ENCODE measurements around the gene RAD51B.

RAD51B gene

DNA sequence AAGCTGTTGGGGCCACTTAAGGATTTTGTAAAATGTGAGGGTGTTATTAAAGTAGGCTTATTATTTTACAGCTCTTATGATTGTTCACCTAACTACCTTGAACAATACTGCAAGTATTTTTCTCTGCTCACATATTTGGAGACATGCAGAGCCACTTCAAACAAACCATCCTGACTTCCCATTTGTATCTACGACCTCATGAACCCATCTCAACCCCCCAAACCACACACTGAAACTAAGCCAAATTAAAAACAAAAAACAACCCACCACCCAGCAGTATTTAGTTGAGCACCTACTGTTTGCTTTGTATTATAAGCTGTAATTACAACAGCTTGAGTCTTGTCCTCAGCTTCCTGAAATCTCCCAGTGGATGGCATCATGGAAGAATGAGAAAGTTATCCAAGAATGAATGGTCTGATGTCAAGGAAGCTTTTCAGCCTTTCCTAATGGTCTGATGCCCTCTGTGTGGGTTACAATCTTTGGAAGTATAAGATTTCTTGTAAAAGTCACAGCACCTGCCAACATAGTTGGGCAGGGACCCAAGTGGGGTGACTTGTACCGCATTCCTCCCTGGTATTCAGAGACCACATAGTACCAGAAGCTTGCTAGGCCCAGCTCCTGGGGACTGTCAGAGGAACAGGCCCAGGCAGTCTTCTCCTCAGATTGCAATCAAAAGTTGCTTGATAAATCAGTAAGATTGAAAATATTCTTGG, 556.6 kb downstream of the RAD51B start:
- no peak for DNase-seq

DNA sequence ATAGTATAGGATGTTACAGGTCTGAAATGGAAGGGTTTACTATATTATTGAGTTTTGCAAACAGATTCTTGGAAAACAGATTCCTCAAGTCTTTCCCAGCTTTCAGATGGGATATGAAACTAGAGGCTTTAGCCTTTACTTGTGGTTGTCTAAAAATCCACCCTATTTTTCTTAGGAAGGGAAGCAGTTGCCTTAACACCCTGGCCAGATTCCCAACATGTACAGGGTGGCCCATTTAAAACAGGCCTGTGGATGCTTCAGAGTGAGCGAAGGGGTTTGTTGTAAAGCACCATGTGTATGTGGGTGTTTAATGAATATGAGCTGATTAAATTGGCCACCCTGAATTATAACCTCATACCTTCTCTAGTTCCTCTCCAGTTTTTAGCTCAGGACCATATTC, 557.4 kb downstream of the RAD51B start:
- DNase-seq = no peak

DNA sequence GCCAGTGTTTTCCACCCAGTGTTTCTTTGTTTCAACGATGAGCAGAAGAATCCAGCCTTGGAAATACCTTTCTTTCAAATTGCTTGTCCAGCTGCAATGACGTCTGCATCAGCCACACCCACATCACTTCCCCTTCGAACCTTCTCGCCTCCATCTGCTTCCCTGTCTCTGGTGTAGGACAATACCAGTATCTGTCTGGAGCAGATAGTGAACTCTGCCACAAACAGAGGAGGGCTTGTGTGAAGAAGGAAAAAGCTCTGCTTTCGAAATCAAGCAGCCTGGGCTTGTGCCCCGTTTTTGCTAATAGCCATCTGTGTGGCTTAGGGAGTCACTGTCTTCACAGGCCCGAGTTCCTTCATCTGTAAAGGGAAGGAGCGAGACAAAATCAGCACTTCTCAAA, 557.9 kb downstream of the RAD51B start:
- no peak for DNase-seq

DNA sequence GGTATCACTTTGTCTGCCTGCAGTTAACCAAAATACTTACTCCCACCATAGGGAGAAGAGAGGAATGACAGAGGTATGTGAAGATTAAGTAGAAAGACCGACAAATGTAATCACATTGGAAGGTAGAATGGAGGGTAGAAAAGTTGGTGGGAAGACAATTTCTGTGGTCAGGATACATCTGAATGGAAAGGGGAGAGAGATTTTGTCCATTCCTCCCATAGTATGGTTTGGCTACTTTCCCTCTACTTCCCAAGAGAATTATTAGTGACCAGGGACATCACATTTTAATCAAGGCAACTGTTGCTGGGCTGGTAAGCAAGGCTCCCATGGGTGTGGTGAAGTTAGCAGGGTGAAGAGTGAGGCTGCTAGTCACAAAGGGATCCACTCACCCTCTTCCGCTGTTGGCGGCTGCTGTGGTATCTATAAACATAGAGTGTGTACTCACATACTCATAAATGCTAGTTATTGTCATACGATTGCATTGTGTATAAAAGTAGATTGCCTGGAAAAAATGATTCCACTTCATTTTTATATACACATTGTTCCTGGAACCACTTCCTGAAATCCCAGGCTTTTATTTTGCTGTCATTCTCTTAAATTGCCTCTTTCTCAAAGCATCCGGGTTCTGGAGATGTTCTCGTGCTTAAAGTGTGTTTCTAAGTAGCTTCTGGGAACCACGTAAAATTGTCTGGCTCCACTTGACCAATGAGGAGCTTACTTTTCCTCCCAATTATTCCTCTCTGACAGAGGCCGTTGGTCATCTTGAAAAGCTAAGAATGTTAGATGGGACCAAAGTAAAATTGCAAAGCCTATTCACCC, 560.1 kb downstream of the RAD51B start:
- DNase-seq = no peak

DNA sequence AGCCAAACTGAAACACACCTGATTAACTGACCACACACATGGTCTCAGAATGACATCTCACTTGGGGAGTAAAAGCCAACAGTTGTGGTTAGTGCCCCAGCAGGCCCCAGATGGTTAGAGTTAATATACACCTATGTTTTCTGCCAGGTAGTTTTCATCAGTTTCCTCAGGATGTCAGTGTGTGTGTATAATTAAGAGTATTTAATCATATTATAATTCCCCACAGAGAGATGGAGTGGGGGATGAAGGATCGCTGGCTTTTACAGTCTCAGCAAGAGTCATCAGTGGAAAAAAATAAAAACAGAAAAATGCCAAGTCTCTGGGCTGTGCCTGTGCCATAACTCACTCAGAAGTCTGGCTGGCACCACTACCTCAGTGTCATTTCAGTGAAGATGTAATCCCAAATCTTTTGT, 560.8 kb downstream of the RAD51B start:
- DNase-seq = no peak

DNA sequence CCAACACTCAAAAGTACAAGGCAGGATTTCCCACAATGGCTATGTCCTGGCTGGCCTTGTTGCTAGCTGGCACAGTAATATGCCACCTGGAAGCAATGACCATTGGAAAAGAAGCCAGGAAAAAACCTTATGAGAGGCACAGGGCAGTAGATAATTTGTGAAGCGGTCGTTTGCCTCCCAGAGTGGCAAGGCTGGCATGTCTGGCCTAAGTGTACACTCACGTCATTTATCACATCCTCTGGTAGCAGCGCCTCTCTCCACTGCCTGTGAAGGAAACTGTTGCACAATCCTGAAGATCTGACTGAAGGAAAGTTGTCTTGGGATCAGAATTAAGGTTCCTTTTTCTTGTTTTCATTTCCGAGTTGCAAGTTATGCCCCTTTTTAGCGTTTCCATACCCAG, 564.8 kb downstream of the RAD51B start:
- no peak for DNase-seq

DNA sequence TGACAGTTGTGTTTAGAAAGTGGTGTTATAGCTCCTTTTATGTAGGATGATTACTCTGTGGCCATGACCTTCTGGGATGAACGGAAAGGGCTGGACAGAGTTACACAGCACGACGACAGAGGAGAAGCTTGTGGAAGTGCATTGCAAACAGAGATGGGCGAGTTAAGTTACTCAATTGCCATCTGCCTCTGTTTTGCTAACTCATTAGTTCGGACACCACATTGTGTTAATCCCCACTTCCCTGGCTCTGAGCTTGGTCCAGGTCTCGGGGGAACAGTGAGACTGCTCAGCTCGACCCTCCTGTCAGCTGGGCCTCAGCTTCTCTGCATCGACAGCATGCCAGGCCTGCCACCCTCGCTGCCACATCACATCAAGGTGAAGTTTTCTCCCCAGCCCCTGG, 565.3 kb downstream of the RAD51B start:
- DNase-seq = no peak

DNA sequence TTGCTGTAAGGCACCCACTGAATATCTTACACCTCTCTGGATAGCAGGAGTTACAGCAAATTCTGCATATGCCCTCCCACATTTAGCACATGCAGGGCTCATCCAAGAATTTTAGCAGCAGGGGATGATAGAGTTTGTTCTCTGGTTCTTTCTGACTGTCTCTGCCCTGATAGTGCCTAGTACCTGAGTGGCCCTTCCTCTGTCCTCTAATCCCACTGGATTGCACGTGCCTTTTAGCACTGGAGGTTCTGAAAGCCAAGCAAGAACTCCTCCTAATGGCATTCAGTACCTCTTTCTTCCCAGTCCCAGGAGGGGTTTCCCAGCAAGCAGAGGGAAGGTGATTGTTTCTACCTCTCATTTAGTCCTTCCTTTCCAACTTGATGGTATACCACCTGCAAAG, 566.9 kb downstream of the RAD51B start:
- DNase-seq = no peak

DNA sequence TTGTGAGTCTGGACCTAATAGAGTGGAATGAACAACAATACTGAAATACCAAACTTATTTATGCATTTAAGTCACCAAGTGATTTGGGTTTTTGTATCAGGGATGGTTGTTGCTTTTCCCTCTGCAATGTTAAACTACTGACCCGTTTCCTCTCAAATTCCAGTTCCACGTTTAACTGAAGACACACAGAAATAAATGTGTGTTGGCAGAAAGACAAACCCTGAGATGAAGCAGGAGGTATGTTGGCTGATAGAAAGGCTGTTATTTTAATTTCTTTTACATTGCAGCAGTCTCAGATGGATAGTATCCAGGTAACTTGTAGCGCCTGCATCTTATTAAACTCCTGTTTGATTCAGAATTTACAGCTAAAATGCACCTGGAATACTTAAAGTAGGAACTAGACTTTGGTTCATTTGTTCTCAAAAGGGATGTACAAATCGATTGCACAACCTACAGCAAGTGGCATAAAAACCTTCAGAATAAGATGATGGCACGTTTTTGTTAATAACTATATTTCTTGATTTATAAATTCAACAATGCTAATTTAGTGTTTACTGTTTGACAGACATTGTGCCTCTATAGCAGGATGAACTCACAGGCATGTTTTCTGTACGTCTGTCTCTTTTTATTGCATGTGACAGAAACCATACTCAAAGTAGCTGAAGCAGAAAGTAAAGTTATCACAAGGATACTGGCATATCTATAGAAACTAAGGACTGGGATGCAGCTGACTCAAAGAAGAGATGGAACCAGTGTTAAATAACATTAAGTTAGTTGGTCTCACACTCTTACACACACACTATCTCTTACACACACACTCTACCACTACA, 567.6 kb downstream of the RAD51B start:
- DNase-seq = no peak

DNA sequence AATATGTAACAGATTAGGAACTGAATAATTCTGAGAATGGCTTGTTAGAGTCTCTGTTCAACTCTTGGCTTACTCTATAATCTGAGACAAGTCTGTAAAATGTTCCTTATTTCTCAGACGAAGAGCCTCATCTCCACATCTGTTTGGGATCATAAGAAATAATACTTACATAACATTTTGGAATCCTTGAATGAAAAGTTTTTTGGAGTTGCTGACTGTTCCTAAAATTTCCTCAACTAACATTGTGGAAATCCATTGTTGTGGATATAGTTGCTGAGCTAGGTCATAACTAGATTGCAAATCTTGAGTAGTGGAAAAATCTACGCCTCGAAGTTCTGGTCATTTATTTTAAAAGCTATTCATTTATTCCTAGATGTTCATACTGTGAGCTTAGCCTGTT, 570.4 kb downstream of the RAD51B start:
- DNase-seq = no peak

DNA sequence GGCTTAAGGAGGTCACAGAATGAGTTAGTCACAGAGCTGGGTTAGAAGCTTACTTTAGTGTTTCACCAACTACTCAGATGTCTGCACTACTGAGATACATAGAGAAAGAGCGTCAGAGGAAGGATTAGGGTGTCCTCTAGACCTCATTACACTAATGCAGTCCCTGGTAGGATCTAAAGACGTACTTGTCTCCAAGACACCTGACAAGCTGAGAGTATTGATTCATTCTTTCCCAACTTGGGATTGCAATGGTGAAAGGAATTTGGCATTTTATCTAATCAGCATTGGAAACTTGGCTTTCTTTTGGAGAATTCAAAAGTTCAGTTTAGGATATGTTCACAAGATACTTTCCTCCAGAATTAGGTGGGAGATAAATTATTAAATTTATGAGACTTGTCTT, 571.2 kb downstream of the RAD51B start:
- no peak for DNase-seq

DNA sequence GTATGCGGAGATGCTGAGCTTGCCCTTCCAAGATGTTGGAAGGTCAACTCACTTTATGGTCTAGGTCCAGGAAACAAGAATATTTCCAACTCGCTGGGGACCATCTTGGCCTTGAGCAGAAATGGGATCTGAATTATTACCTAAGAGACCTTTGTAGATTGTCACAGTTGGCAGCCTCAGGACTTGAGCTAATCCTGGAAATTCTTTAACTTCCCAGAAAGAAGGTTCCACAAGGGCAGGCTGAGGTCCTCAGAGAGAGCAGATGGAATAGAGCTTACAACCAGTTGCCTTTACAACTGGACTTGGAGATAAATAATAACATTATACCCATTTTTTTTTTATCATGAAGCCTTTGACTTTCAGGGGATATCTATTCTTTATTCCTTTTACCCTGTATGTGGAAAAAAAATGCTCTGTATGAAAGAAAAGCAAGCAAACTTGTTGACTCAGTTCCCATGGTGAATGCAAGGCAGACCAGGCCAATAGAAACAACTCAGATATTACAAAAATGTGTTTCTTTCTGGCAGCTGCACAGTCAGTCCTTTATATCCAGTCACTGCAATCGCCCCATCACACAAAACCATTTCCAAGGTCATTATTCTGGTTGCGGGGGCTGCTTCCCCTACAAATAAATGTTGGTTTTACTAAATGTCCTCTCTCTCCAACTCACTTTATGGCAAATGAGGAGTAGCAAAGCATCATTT, 571.9 kb downstream of the RAD51B start:
- DNase-seq = no peak

DNA sequence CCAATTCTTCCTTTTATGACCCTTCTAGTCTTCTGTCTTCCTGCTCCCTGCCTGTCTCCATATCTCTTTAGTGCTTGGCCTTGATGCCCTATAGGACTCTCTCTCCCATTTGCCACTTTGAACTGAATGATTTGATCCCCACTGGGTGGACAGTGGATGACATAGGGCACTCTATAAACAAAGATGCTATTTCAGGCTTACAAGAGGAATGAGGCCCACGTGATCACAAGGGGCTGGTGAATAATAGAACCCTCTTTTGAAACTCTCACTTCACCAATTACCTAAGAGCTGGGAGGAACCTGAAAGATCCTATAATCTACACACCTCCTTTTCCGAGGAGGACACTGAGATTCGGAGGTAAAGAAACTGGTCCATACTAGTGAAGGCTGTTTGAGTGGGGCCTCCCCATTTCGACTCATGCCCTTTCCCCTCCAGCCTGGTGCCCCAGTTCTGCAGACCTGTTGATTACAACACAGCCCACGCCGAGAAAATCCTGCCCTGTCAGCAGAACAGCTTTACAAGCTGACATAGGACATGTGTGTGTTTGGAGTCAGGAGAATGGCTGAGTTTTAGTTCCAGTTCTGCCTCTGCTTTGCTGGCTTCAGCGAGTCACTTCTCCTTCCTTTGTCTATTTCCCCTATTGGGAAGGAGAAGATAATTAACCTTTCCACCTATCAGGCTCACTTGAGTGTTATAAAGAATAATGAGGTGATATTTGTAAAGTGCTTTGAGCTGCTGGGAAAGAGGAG, 573.0 kb downstream of the RAD51B start:
- DNase-seq = no peak

DNA sequence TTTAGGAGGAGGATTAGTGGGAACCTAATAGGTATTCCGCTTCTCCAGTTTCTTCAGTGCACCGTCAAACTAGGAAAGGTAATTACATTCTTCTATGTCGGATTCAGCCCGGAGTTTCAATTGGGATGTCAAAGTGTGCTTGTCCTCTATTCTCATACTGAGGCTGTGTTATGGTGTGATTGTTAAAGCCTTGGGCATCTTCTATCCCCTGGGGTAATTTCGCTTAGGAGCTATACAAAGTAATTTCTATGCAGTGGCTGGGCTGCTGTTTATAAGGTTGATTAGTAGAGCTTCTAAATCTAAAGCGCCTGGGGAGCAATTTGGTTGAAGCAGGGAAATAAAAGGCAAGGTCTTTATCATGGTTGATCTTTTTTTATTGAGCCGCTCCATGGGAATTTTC, 573.7 kb downstream of the RAD51B start:
- DNase-seq = no peak

DNA sequence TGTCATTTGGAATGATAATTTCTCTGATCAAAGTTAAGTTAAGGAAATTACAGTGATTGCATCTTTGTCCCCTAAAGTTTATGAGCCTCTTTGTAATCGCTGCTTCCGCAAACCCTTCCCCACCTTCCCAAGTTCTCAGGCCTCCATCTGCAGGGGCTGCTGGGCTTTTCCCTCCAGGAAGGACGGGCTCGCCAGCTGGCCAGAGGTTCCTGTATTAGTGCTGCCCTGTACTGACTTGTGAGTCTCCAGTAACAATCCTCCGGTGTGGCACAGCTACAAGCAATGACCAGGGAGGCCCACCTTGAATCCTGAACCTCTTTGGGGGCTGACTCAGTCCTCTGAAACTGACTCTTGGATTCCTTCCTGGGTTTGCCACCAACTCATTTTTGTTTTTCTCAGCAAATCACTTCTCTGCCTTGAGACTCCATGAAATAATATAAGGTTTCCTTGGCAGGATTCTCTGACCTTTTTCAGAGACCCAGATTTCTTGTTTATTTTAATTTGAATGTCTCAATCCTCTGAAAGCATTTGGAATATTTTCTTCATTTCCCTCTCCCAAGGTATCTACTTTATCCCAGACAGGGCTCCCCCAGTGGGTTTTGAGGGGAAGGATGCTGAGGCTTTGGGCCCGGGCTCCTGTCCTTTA, 574.7 kb downstream of the RAD51B start:
- no peak for DNase-seq

DNA sequence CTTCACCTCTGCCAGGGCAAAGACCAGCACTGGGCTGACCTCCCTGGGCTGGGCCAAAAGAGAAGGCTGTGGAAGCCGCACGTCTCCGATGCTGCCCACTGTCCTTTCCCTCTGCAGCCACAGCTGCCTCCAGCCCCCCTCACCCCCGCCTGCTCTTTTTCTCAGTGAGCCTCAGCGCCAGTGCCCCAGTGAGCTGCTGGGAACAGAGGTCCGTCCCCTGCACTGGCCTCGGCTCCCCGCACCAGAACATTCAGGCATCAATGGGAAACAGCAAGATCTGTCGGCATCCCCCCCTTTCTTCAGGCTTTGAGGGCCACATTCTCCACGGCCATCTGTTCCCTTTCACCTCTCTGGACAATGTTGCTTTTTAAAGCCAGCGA, 575.2 kb downstream of the RAD51B start:
- no peak for DNase-seq

DNA sequence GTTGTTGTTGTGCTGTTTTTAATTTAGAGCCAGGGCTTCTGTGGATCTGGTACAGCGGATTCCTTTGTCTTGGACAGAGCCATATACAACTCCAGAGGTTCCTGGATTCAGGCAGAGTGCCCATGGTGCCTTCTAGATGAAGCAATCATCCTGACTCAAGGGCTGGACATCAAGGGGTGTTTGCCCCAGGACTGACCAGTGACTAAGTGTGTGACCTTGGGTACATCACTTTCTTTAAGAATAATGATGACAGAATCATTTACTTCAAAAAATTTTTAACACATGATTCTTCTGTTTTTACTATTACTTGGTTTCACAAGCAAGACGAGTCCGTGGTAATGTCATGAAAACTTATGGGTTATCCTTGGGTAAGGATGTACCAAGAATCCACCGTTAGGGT, 576.0 kb downstream of the RAD51B start:
- no peak for DNase-seq

DNA sequence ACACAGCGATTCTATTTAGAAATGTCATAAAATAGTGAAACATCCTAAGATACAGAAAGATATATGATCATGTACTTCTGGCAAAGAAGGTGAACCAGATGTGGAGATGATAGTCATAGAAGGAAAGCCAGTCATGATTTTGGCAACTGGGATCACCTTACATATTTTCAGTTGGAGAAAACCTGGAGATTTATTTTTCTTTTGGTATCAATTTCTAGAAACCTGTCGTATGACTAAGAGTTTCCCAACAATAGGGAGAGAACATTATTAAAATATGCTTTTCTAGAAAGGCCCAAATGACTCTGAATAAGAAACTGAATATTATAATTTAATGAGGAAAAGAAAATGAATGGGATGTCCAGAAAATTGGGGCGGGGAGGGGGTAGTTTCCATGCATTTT, 576.9 kb downstream of the RAD51B start:
- DNase-seq = no peak

DNA sequence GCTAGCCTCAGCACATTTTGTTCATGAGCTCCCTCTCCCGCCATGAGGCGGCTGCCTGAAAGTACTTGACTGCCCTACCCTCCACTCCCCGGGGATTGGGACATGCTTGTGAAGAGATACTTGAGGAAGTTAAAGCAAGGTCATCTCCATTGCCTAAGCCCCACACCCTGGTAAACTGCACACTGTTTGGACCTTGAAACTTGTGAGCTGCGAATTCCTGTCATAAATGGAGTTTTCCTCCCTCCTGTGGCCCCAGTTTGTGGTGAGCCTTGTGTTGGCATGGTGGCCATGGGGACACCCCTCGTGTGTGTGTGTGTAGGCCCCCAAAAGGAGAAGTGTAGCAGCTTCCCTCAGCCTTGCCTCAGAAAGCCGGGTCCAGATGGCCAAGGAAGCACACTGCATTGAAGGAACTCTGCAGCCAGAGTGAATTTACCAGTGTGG, 577.8 kb downstream of the RAD51B start:
- no peak for DNase-seq

DNA sequence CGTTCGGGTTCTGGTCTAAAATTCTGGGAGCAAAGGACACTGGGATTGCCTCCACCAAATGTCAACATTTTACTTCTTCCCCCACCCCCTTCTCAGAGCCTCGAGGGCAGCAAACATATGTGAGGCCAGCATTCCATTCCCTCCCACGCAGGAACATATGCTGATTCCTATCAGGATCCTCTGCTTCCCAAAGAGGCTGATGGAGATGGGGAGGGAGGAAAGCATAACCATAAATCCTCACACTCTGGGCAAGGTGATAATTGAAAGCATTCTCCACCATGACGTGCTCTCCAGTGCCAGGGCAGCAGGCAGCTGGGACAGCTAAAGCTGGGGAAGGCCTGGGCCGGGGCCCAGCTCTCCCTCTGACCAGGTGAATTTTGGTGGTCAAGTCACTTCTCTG, 578.2 kb downstream of the RAD51B start:
- DNase-seq = no peak

DNA sequence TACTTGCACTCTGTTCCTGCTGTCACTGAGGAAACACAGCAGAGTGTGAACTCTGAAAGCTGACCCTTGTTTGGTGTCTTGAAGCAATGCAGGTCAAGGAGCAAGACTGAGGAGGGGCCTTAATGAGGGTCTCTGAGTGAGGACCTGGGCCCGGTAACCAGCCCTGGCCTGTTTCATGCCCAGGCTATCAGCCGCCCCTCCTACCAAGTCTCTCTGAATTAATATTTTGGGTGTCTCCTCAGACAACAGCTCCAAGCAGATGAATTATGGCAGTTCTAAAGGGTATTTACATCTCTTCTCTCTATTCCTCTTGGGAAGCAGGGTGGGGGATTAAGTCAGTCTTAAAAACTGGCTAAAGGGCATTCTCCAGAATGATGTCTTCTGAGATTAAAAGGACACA, 578.8 kb downstream of the RAD51B start:
- no peak for DNase-seq

DNA sequence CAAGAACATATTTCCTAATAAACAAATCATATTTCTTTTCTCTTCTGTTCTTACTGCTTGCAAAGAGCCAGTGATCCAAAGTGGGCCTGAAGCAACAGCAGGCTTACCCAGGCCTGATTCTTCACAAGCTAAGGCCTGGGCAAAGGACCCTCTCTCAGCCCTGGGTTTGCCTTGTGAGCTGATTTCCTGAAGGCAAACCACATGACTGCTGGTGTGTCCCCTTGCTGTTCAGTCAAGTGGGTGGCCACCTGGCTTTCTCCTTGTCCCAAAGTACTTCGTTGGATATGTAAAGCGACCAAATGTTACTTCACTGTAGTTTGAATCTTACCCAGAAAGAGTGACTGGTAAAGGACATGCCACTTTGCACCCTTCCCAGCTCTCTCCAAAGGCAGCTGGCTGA, 580.4 kb downstream of the RAD51B start:
- DNase-seq = no peak
